Epithelial cell of esophagus (primary cell): Measurements from ENCODE around the gene SCAF4.

Experiments
- DNase-seq: peaks from one replicate; pipeline ENCODE4 v3.0.0; 2010; ENCODE audit warnings: low read depth
- H3K4me3 ChIP-seq: 2 replicates; pipeline ENCODE4 v1.5.1; 2011; ENCODE audit warnings: mild to moderate bottlenecking, low read length, control low read depth
- TF ChIP-seq, protein P1 (sequence below): IDR thresholded peaks from 2 replicates; pipeline ENCODE4 v1.5.1; 2011; ENCODE audit warnings: low read depth, mild to moderate bottlenecking, low read length, control low read depth, inconsistent platforms; ENCODE audit not compliant: insufficient read depth; ENCODE audit errors: missing control alignments

Gene SCAF4

DNA sequence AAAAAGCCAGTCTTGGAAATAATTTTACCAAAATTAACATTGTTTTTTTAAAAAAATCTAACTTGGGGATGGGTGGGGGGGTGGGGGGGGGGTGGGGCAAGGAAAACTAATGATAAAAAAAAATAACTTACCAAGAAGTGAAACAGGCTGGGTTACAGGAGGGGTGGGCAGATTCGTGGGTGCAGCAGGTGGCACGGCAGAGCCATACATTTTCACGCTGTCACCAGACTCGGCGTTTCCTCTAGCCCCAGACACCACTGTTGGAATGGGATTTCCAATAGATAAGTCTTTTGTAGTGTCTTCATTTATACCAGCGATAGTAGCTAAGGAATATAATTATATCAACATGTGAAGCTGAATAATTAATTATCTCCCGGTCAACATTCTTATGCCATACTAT lies 47.0 kb downstream of the SCAF4 start:
- H3K4me3 ChIP-seq: no peak overlapping the region
- DNase-seq: no peak
- TF ChIP-seq, protein P1, sequence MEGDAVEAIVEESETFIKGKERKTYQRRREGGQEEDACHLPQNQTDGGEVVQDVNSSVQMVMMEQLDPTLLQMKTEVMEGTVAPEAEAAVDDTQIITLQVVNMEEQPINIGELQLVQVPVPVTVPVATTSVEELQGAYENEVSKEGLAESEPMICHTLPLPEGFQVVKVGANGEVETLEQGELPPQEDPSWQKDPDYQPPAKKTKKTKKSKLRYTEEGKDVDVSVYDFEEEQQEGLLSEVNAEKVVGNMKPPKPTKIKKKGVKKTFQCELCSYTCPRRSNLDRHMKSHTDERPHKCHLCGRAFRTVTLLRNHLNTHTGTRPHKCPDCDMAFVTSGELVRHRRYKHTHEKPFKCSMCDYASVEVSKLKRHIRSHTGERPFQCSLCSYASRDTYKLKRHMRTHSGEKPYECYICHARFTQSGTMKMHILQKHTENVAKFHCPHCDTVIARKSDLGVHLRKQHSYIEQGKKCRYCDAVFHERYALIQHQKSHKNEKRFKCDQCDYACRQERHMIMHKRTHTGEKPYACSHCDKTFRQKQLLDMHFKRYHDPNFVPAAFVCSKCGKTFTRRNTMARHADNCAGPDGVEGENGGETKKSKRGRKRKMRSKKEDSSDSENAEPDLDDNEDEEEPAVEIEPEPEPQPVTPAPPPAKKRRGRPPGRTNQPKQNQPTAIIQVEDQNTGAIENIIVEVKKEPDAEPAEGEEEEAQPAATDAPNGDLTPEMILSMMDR: no peak

DNA sequence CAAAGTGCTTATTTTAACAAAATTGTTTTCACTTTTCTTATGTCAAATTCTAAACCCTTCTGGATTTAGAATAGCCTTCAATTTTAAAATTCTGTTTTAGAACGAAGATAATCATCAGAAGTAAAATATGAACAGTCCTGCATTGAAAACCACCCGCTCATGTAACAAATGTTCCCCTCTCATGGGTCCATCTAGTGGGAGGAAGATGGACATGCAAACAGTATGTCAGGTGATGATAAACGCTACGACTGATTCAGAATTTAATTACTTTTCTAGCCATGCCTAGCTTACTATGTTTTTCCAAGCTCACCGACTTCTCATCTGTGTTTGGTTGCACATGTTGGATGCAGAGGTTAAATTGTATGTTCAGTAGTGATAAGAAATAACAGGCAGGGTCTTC lies 48.9 kb downstream of the SCAF4 start:
- no peak for DNase-seq
- TF ChIP-seq, protein P1: peak; percentile 13
- H3K4me3 ChIP-seq: no peak overlapping the region

DNA sequence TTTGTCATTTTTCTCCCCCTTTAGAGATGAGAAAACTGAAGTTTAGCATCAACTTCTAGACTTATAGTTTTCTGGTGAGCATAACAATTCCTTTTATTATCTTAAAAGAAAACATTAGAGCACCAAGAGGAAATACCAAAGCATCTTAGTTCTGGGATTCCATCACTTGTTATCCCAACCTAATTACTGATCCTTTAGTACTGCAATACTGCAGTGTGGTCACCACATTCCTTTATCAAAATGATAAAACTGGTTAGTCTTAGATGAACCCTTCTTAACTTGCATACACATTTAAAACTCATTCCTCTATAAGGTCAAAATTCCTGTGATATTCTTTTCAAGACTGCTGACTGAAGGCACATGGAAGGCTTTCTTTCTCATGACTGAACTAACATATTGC lies 49.3 kb downstream of the SCAF4 start:
- TF ChIP-seq, protein P1: no peak
- no peak overlapping the region for H3K4me3 ChIP-seq
- DNase-seq: no peak

DNA sequence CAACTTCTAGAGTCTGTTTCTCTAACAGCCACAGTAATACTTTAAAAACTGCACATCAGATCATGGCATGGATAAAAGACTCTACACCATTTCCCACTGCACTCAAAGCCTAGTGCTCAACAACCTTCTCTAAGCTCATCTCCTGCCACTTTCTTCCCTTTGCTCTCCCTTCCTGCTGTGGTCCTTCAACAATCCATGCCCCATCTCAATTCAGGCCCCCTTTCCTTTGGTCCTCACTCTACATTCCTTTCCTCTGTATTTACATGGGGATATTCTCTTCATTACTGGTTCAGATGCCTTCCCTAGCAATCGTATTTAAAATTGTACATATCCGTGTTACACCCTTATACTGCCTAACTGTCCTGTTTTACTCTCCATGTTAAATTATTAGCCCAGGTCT lies 53.4 kb downstream of the SCAF4 start:
- DNase-seq: no peak
- no peak overlapping the region for H3K4me3 ChIP-seq
- TF ChIP-seq, protein P1: no peak

DNA sequence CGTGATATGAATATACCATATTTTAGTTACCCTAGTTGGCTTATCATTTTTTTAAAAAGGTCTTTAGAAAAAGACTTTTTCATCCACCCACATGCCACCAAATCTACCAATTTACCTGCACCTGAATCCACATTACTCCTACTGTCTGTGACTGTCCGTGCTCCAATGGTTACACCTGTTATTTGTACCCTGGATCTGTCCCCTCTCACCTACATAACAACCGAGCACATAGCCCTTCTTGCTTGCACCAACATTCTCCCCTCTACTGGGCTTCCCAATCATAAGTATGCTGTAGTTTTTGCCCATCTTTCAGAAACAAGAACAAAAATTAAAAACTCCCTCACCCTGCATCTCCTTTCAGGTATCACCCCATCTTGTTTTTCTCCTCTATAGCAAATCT lies 54.9 kb downstream of the SCAF4 start:
- no peak overlapping the region for H3K4me3 ChIP-seq
- TF ChIP-seq, protein P1: no peak
- DNase-seq: no peak

DNA sequence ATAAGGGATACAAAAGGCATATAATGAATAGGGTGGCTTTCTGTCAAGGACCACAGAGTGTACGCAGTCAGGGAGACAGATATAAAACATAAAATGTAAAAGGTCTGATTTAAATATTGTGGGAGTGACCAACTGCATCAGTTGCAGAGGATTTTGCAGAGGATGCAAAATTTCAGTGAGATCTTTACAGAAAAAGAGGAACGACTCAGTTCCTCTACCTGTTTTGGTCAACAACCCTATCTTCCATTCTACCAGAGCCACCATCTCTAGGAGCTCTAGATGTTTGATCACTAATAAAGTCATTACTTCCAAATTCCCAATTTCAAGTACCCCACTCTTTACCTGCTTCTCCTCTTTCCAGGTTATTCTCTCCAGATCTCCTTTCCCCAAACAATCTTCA lies 56.0 kb downstream of the SCAF4 start:
- H3K4me3 ChIP-seq: no peak overlapping the region
- no peak for DNase-seq
- TF ChIP-seq, protein P1: no peak

DNA sequence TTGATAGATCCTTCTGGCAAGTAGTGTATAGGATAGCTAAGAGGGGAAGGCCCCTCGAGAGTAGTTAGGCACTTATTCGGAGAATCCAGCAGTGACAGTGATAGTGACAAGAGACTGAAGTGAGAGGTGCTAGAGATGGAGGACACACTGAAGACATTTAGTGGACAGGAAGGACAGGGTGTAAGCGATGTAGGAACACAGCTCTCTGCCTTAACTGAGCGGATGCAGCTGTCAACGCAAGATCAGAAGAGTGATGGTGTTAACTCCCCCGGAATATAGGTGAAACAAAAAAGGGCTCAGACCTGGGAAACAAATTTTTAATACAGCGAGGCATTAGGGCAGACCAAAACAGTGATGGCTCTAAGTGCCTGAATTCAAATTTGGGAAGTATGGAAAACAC lies 56.6 kb downstream of the SCAF4 start:
- DNase-seq: no peak
- no peak overlapping the region for H3K4me3 ChIP-seq
- TF ChIP-seq, protein P1: no peak
